Activated naive CD4-positive, alpha-beta T cell treated with anti-CD3 and anti-CD28 coated beads, Interleukin-2, amount 50 U/mL, for 72 hours (primary cell): ENCODE data around the gene TNS4. TPM values are rescaled to one million over a fixed set of nuclear protein-coding genes. Genes with fewer than 3 reads are reported as not detected.
A peak's percentile ranks its signal among the peaks of the same experiment; 100 is the strongest.

Experiments
- ATAC-seq, 2 donors: fragments of 150-1000 bp; cut with Tn5 transposase; 2 replicates each; pipeline ENCODE4 v1.10.0; 2021; ENCODE audit warnings: mild to moderate bottlenecking in 2 of 2, moderate library complexity in 2 of 2
- DNase-seq, 2 donors: peaks; one replicate each; pipeline ENCODE4 v3.0.0; 2021 to 2022; ENCODE audit warnings: low spot score in 2 of 2
- H3K27ac Mint-ChIP-seq, 2 donors: one replicate each; pipeline ENCODE4 v1.8.0; 2022; ENCODE audit warnings: mild to moderate bottlenecking in 2 of 2, mixed read lengths in 2 of 2
- H3K36me3 Mint-ChIP-seq, 2 donors: one replicate each; pipeline ENCODE4 v1.8.0; 2022; ENCODE audit warnings: mixed read lengths in 2 of 2
- H3K9me3 Mint-ChIP-seq, 2 donors: one replicate each; pipeline ENCODE4 v1.8.0; 2022; ENCODE audit warnings: mixed read lengths in 2 of 2
- total RNA-seq, 2 donors: library from RNA; stranded (reverse); gene quantifications; one replicate each; pipeline ENCODE4 v1.2.3, GENCODE V29; 2022

Gene TNS4
- total RNA-seq, 2 donors from 2014 or later, result 1.7 to 11.6 TPM

- H3K36me3 Mint-ChIP-seq, result no peaks in the 10 kb centered on the region
- no peak for DNase-seq
- no peak for ATAC-seq
- no peaks in the 10 kb centered on the region for H3K9me3 Mint-ChIP-seq
- no peak overlapping the region for H3K27ac Mint-ChIP-seq
Observed at GRCh38 chr17:40430272-40431230, 70.9 kb downstream of the TNS4 start.

- Mint-ChIP-seq H3K27ac (peak overlapping the region in 1 of 2 donors; percentile 23), H3K36me3 (no peaks in the 10 kb centered on the region)
Observed at GRCh38 chr17:40427002-40427491, 74.4 kb downstream of the TNS4 start.

More at GRCh38 chr17:40427002-40427491, 74.4 kb downstream of the TNS4 start:
- no peaks in the 10 kb centered on the region for H3K9me3 Mint-ChIP-seq
- ATAC-seq, result peak; percentile 82 to 96
- DNase-seq, result no peak

Other genes starting within 250 kb of the TNS4 start
- gene CDC6, start 213.7 kb downstream of the TNS4 start, total RNA-seq, result 10 to 100 TPM; 81.8 to 86.7 TPM
- 10 to 100 TPM; 21.0 to 23.0 TPM for gene RARA, start 192.4 kb downstream of the TNS4 start, total RNA-seq
- not detected for gene GJD3, start 136.9 kb downstream of the TNS4 start, total RNA-seq
- gene TOP2A, start 83.7 kb downstream of the TNS4 start, total RNA-seq, result 100 to 1,000 TPM; 283 to 508 TPM
- gene IGFBP4, start 58.2 kb downstream of the TNS4 start, total RNA-seq, result 10 to 100 TPM in 1 of 2 donors, 1 to 10 TPM in 1; 8.4 to 85.1 TPM
- gene CCR7, start 63.8 kb upstream of the TNS4 start, total RNA-seq, result 100 to 1,000 TPM; 287 to 301 TPM
- 10 to 100 TPM; 85.6 to 93.9 TPM for gene SMARCE1, start 146.2 kb upstream of the TNS4 start, total RNA-seq
- gene KRT222, start 163.6 kb upstream of the TNS4 start, total RNA-seq, result not detected
- not detected for gene KRT24, start 202.1 kb upstream of the TNS4 start, total RNA-seq